Stimulated activated CD4-positive, alpha-beta T cell treated with anti-CD3 and anti-CD28 coated beads, Interleukin-4, amount 100 ng/mL, for 4 hours (primary cell): ENCODE measurements around the gene TMEM203.

Source experiments
- DNase-seq, 2 experiments: peaks; one replicate each; pipeline ENCODE4 v3.0.0-alpha.2; 2020

The TMEM203 gene

GRCh38 chr9:137228968-137229896, 23.8 kb upstream of the TMEM203 start:
- DNase-seq, result no peak

GRCh38 chr9:137228506-137228967, 23.1 kb upstream of the TMEM203 start:
- no peak for DNase-seq

GRCh38 chr9:137227853-137228505, 22.5 kb upstream of the TMEM203 start:
- no peak for DNase-seq

- DNase-seq, result peak; percentile 77
Observed at GRCh38 chr9:137227054-137227852, 21.8 kb upstream of the TMEM203 start, which contains the start of gene RNF224. TSS of gene RNF224 (plus strand) at chr9:137227502. CDS start at chr9:137228336, 834 bp downstream.

- DNase-seq, result no peak
Observed at GRCh38 chr9:137226338-137227053, 21.0 kb upstream of the TMEM203 start.

GRCh38 chr9:137225699-137226331, 20.4 kb upstream of the TMEM203 start:
- DNase-seq, result no peak

- no peak for DNase-seq
Observed at GRCh38 chr9:137224830-137225694, 19.6 kb upstream of the TMEM203 start, which contains the start of gene CYSRT1. TSS of gene CYSRT1 (plus strand) at chr9:137225174. CDS start at chr9:137225622, 448 bp downstream.

GRCh38 chr9:137223078-137223970, 17.9 kb upstream of the TMEM203 start:
- DNase-seq, result peak; percentile 99

GRCh38 chr9:137222190-137223077, 17.0 kb upstream of the TMEM203 start, which contains the start of gene RNF208:
TSS of gene RNF208 (minus strand) at chr9:137222240. CDS start at chr9:137221212, 1,028 bp downstream.
- peak in 1 of 2 experiments; percentile 27 for DNase-seq

GRCh38 chr9:137221506-137222111, 16.2 kb upstream of the TMEM203 start:
- DNase-seq, result peak in 1 of 2 experiments; percentile 29

GRCh38 chr9:137221095-137221505, 15.7 kb upstream of the TMEM203 start:
- DNase-seq, result no peak

GRCh38 chr9:137220317-137221094, 15.1 kb upstream of the TMEM203 start:
- no peak for DNase-seq

GRCh38 chr9:137219757-137220316, 14.4 kb upstream of the TMEM203 start:
- no peak for DNase-seq

GRCh38 chr9:137218754-137219271, 13.4 kb upstream of the TMEM203 start:
- DNase-seq, result no peak

- DNase-seq, result no peak
Observed at GRCh38 chr9:137218212-137218753, 12.8 kb upstream of the TMEM203 start.
